Loucy (cell line): Measurements from ENCODE around the gene INTS2.

Experiments
- CTCF ChIP-seq: fragments of 200-600 bp; sonication (generic); conservative IDR thresholded peaks from 2 replicates; pipeline ENCODE4 v1.5.1; 2014; ENCODE audit warnings: mild to moderate bottlenecking, antibody characterized with exemption, low read length
- EZH2phosphoT487 ChIP-seq: fragments of 200-600 bp; IDR thresholded peaks from 2 replicates; pipeline ENCODE4 v1.6.1; 2018; ENCODE audit warnings: antibody characterized with exemption, mild to moderate bottlenecking, moderate library complexity, borderline replicate concordance

GRCh38 chr17:61843435-61843834 is 84.3 kb downstream of the INTS2 start:
- TF ChIP-seq CTCF (no peak), EZH2phosphoT487 (no peak)
